Ishikawa (cell line): ENCODE data around the gene LAMC1.

ENCODE experiments used
- CEBPB ChIP-seq: IDR thresholded peaks from 2 replicates; pipeline ENCODE4 v1.6.1; 2012
- CREB1 ChIP-seq: IDR thresholded peaks from 2 replicates; pipeline ENCODE4 v1.6.1; 2012; ENCODE audit warnings: low read depth
- EGR1 ChIP-seq: IDR thresholded peaks from 2 replicates; pipeline ENCODE4 v1.6.1; 2012
- EP300 ChIP-seq: IDR thresholded peaks from 2 replicates; pipeline ENCODE4 v1.6.1; 2012; ENCODE audit warnings: borderline replicate concordance
- FOXM1 ChIP-seq: IDR thresholded peaks from 2 replicates; pipeline ENCODE4 v1.6.1; 2012; ENCODE audit warnings: low read depth, borderline replicate concordance
- NFIC ChIP-seq: IDR thresholded peaks from 2 replicates; pipeline ENCODE4 v1.6.1; 2012
- RAD21 ChIP-seq: IDR thresholded peaks from 2 replicates; pipeline ENCODE4 v1.6.1; 2012; ENCODE audit warnings: low read depth
- REST ChIP-seq: IDR thresholded peaks from 2 replicates; pipeline ENCODE4 v1.6.1; 2012; ENCODE audit warnings: low read depth, mild to moderate bottlenecking
- TAF1 ChIP-seq: IDR thresholded peaks from 2 replicates; pipeline ENCODE4 v1.6.1; 2012; ENCODE audit warnings: low read depth, mild to moderate bottlenecking
- TCF12 ChIP-seq: IDR thresholded peaks from 2 replicates; pipeline ENCODE4 v1.6.1; 2012; ENCODE audit warnings: low read depth
- TEAD4 ChIP-seq: IDR thresholded peaks from 2 replicates; pipeline ENCODE4 v1.6.1; 2012
- USF1 ChIP-seq: IDR thresholded peaks from 2 replicates; pipeline ENCODE4 v1.6.1; 2012
- YY1 ChIP-seq: IDR thresholded peaks from 2 replicates; pipeline ENCODE4 v1.6.1; 2012; ENCODE audit warnings: low read depth
- ZBTB7A ChIP-seq: IDR thresholded peaks from 2 replicates; pipeline ENCODE4 v1.6.1; 2012; ENCODE audit warnings: low read depth
- TF ChIP-seq, protein P1 (sequence below): IDR thresholded peaks from 2 replicates; pipeline ENCODE4 v1.6.1; 2012

LAMC1 gene

DNA sequence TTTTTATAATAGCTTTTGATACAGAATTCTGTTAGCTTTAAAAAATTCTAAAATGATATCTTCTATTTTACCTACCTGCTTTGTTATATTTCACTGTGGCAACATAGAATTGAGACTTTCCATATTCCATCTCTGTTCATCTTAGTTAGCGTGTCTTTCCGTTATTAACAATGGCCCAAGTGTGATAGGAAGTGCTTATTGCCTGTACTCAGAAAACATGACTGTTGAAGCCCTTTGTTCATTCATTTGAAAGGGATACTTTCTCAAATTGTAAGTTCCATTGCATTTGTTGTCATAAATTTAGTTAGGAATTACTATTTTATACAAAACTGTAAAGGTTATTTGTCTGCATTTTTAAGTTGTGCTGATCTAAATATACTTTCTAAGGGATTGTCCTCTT, 73.1 kb downstream of the LAMC1 start:
- no peak for TF ChIP-seq RAD21
- no peak for TF ChIP-seq TCF12
- no peak for TF ChIP-seq REST
- no peak for TF ChIP-seq EGR1
- TF ChIP-seq EP300 = no peak
- TF ChIP-seq YY1 = no peak
- TF ChIP-seq, protein P1, sequence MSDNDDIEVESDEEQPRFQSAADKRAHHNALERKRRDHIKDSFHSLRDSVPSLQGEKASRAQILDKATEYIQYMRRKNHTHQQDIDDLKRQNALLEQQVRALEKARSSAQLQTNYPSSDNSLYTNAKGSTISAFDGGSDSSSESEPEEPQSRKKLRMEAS = no peak
- TF ChIP-seq ZBTB7A = no peak
- TF ChIP-seq TEAD4 = no peak
- no peak for TF ChIP-seq FOXM1
- TF ChIP-seq USF1 = no peak

- TF ChIP-seq, protein P1 = no peak
- TF ChIP-seq CEBPB = peak; percentile 29; the same call in 1 of the 2 replicates
Measured at GRCh38 chr1:183096894-183097293, 73.7 kb downstream of the LAMC1 start.

DNA sequence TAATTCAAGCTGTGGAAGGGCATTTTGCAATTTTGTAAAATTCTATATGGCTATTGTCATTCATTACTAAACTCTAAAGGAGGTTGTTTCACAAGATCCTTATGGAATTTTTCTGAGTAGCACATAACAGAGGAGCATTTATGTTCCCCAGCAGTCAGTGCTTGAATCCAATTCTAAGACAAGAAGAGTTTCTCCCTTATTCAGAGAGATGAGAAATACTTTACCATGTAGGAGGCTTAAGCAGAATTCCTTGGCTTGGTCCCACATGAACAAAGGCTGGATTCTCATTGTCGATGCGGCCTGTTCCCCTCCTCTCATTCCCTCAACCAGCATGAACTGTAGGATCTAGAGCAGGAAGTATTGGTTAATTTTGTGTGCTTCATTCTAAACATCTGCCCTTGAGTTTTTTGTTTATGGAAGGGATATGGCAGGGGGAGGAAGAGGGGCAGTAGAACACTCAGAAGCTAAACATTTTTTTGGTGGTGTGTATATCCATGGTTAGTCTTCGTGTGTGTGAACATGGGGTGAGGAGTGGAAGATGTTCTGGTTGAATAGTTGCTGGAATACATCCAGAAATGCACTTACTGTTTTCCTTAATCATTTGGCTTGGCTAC, 74.3 kb downstream of the LAMC1 start:
- no peak for TF ChIP-seq USF1
- TF ChIP-seq NFIC = peak; percentile 93
- peak; percentile 72; the same call in 1 of the 2 replicates for TF ChIP-seq EP300
- TF ChIP-seq FOXM1 = peak; percentile 68
- TF ChIP-seq, protein P1 = peak; percentile 84
- no peak for TF ChIP-seq TAF1
- TF ChIP-seq TEAD4 = no peak; the same call in 1 of the 2 replicates
- no peak; the same call in 1 of the 2 replicates for TF ChIP-seq RAD21
- TF ChIP-seq YY1 = no peak
- no peak for TF ChIP-seq CREB1
- peak; percentile 66; the same call in 1 of the 2 replicates for TF ChIP-seq TCF12
- 0 out of 2 replicates have a peak, but pooled peaks have one; percentile 39 for TF ChIP-seq CEBPB
- TF ChIP-seq ZBTB7A = no peak

DNA sequence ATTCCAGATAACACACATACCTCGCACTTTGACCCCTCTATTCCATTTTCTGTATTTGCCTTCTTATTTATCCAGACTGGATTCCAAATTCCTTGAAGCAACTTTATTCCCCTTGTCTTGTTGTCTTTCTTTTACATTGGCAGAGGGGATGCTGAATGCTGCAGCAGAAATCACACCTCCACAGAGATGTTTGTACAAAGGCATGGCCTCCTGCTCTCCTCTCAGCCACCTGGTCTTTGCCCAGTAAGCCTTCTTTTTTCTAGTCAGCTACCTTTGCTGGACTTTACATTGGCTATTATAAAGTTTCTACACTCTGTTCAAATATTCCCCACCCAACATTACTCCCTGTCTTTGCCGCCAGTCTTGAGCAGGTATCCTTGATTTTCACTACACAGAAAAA, 75.1 kb downstream of the LAMC1 start:
- TF ChIP-seq TAF1 = no peak
- TF ChIP-seq REST = no peak
- no peak for TF ChIP-seq EP300
- no peak for TF ChIP-seq CEBPB
- no peak for TF ChIP-seq YY1
- no peak for TF ChIP-seq RAD21
- no peak for TF ChIP-seq ZBTB7A
- TF ChIP-seq TEAD4 = no peak
- no peak for TF ChIP-seq EGR1
- no peak for TF ChIP-seq TCF12
- TF ChIP-seq NFIC = no peak
- TF ChIP-seq CREB1 = no peak
- TF ChIP-seq USF1 = no peak
- TF ChIP-seq, protein P1 = no peak
- no peak for TF ChIP-seq FOXM1

GRCh38 chr1:183100361-183100974, 77.2 kb downstream of the LAMC1 start:
- TF ChIP-seq REST = no peak
- TF ChIP-seq TEAD4 = no peak
- no peak for TF ChIP-seq CREB1
- TF ChIP-seq TAF1 = no peak
- no peak for TF ChIP-seq CEBPB
- no peak for TF ChIP-seq TCF12
- no peak for TF ChIP-seq USF1
- TF ChIP-seq NFIC = no peak
- TF ChIP-seq YY1 = no peak
- no peak for TF ChIP-seq EGR1
- no peak for TF ChIP-seq FOXM1
- no peak for TF ChIP-seq RAD21
- TF ChIP-seq, protein P1 = no peak
- TF ChIP-seq ZBTB7A = no peak
- no peak for TF ChIP-seq EP300
